BE2C (cell line): Measurements from ENCODE around the gene HS6ST1.

Experiments used
- DNase-seq: peaks from one replicate; pipeline ENCODE4 v3.0.0-alpha.2; 2020
- H3K27me3 ChIP-seq: fragments of 250-450 bp; sonication (Bioruptor Pico); 2 replicates; pipeline ENCODE4 v1.5.1; 2020; ENCODE audit warnings: mild to moderate bottlenecking
- H3K36me3 ChIP-seq: fragments of 250-450 bp; sonication (Bioruptor Pico); 2 replicates; pipeline ENCODE4 v1.5.1; 2020; ENCODE audit warnings: mild to moderate bottlenecking
- H3K4me1 ChIP-seq: fragments of 250-450 bp; sonication (Bioruptor Pico); 2 replicates; pipeline ENCODE4 v1.5.1; 2020
- H3K4me3 ChIP-seq: 2 replicates; pipeline ENCODE4 v1.5.1; 2011; ENCODE audit warnings: low read depth, low read length
- H3K9me3 ChIP-seq: fragments of 250-450 bp; sonication (Bioruptor Pico); 2 replicates; pipeline ENCODE4 v1.5.1; 2020
- TF ChIP-seq, protein P1 (sequence below): IDR thresholded peaks from 2 replicates; pipeline ENCODE4 v1.5.1; 2012; ENCODE audit warnings: mild to moderate bottlenecking, low read depth, low read length

The HS6ST1 gene

DNA sequence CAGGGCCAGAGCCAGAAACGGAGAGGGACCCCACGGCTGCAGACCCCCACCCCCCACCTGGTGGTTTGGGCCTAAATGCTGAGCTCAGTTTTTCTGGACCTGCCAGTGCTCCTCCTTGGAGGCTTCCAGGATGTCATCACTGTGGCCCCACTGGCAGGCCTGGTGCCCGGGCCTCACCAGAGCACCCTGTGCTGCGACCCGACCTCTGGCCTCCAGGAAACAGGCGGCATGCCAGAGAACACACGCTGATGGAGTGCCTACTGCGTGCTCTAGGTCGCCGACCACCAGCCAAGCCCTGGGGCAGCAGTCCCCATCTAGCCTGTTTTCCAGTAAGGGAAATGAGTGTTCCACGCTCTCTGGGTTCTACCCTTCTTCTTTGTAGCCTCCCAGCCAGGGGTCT lies 33.8 kb downstream of the HS6ST1 start:
- no peak overlapping the region for H3K4me3 ChIP-seq
- H3K36me3 ChIP-seq: no peaks in the 10 kb centered on the region
- H3K4me1 ChIP-seq: no peaks in the 10 kb centered on the region
- H3K27me3 ChIP-seq: no peaks in the 10 kb centered on the region
- H3K9me3 ChIP-seq: no peaks in the 10 kb centered on the region
- TF ChIP-seq, protein P1, sequence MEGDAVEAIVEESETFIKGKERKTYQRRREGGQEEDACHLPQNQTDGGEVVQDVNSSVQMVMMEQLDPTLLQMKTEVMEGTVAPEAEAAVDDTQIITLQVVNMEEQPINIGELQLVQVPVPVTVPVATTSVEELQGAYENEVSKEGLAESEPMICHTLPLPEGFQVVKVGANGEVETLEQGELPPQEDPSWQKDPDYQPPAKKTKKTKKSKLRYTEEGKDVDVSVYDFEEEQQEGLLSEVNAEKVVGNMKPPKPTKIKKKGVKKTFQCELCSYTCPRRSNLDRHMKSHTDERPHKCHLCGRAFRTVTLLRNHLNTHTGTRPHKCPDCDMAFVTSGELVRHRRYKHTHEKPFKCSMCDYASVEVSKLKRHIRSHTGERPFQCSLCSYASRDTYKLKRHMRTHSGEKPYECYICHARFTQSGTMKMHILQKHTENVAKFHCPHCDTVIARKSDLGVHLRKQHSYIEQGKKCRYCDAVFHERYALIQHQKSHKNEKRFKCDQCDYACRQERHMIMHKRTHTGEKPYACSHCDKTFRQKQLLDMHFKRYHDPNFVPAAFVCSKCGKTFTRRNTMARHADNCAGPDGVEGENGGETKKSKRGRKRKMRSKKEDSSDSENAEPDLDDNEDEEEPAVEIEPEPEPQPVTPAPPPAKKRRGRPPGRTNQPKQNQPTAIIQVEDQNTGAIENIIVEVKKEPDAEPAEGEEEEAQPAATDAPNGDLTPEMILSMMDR: no peak
- no peak for DNase-seq

DNA sequence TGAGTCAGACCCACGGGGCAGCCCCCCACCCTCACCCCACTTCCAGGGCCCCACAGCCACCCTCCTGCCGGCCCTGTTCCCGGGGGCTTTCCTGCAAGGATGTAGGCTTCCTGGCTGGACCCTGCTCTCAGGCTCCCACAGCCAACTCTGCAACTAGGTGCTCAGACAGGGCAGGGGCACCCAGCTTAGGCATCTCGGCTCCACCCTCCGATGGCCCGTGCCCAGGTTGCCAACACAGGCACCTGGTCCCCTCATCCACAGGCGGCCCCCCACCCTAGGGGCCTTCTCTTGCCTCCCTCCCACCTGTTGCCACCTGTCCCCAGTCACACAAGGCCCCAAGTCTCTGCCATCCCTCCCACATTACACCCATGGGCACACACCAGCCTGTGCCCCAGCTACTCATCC lies 34.6 kb downstream of the HS6ST1 start:
- Histone ChIP-seq H3K4me3 (no peak overlapping the region), H3K4me1 (no peaks in the 10 kb centered on the region), H3K36me3 (no peaks in the 10 kb centered on the region), H3K9me3 (no peaks in the 10 kb centered on the region), H3K27me3 (no peaks in the 10 kb centered on the region)
- DNase-seq: no peak
- TF ChIP-seq, protein P1: no peak

DNA sequence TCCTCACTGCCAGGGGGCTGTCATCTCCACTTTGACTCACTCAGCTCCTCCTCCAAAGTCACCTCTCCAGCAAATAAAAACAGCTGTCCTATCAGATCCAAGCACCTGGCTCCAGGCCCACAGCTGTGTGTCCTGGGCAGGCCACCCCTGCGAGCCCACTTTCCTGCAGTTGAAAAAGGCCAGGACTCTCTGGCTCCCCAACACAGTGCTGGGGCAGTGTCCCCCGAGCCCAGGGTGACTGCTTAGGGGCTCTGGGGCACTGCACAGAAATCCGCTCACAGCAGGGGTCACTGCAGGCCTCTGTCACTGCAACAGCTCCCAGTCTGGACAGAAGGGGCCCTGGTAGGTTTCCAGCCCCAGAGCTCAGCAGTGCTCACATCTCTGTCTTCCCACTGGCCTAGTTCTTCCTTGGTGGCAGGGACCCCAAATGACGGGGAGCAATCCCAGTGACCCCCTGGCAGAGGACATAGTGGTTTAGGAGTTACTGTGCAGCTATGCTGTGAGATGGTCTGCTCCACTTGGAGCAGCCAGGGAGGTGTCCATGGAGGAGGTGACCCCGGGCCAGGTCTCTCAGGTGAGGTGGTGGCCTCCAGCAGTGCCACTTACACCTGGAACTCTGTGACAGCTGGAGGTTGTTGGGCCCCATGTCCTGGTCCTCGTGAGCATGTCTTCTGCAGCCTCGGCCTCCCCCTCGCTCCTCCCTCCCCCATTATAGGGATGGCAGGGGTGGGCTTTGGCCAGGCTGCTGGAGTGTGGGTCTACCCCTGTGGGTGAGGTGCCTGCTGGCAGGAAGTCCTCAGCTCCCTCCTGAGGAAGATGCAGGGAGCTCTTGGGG lies 35.5 kb downstream of the HS6ST1 start:
- peak; percentile 19 for DNase-seq

DNA sequence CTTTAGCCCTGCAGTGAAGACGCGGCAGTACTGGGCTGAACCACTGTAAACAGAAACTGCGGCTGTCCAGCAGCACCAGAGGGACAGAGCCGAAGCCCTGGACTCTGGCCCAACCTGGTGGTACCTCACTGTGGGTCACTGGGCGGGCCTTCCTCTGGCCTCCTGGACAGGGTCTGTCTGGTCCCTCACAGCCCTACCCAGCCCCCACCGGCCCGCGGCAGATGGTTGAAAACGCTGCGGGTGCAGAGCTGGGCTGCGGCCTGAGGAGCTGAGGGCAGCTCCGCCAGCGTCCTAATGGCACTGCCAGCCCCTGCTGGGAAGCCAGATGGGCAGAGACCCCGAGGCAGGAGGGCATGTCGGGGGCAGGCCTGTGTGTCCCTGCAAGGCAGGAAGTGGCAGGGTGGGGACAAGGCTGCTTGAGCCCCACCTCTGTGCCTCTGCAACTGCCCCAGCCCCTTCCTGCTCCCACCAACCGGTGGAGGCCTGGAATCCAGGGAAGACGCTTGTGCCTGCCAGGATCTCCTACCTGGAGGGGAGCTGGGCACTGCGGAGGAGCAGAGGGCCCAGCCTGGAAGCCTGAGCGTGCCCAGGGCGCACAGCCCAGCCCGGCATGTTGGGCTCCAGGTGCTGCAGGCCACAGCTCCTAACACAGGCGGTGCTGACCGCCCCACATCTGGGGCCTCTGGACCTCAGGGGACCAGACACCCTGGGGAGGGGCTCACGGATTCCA lies 36.3 kb downstream of the HS6ST1 start:
- Histone ChIP-seq H3K9me3 (no peaks in the 10 kb centered on the region), H3K4me1 (no peaks in the 10 kb centered on the region), H3K27me3 (no peaks in the 10 kb centered on the region), H3K36me3 (no peaks in the 10 kb centered on the region), H3K4me3 (no peak overlapping the region)
- TF ChIP-seq, protein P1: no peak
- DNase-seq: no peak

More for the DNA sequence above, 35.5 kb downstream of the HS6ST1 start:
- Histone ChIP-seq H3K4me3 (no peak overlapping the region), H3K36me3 (no peaks in the 10 kb centered on the region), H3K4me1 (no peaks in the 10 kb centered on the region), H3K9me3 (no peaks in the 10 kb centered on the region), H3K27me3 (no peaks in the 10 kb centered on the region)
- TF ChIP-seq, protein P1: peak; percentile 28; the same call in 1 of the 2 replicates

DNA sequence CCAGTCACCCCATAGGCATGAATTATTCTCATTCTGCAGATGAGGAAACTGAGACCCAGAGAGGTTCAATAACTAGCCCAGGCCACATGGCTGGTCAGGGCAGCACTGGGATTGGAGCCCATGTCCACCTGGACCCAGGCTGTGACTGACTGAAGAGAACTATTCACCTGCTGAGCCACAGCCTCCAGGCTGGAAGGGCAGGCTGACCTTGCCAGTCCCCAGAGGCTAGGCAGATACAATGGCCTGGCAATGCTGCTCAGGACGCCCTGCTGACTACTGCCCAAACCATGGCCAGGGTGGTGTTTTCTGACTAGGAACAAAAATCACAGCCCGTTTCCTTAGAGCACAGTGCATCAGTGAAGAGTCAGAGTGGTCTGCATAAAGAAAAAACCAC lies 36.8 kb downstream of the HS6ST1 start:
- no peaks in the 10 kb centered on the region for H3K4me1 ChIP-seq
- DNase-seq: no peak
- H3K36me3 ChIP-seq: no peaks in the 10 kb centered on the region

More for the DNA sequence above, 36.8 kb downstream of the HS6ST1 start:
- Histone ChIP-seq H3K27me3 (no peaks in the 10 kb centered on the region), H3K9me3 (no peaks in the 10 kb centered on the region), H3K4me3 (no peak overlapping the region)
- TF ChIP-seq, protein P1: no peak
